ENCODE measurements around the gene ATXN2. TPM values are rescaled to one million over a fixed set of nuclear protein-coding genes. Genes with fewer than 3 reads are reported as not detected.

The ATXN2 gene
- total and polyA plus RNA-seq, 9 of the 15 experiments (the other 6 are each of a cell fraction or from before 2014, with no cell fraction given), result 16.8 to 67.8 (median 29.3) TPM

DNA sequence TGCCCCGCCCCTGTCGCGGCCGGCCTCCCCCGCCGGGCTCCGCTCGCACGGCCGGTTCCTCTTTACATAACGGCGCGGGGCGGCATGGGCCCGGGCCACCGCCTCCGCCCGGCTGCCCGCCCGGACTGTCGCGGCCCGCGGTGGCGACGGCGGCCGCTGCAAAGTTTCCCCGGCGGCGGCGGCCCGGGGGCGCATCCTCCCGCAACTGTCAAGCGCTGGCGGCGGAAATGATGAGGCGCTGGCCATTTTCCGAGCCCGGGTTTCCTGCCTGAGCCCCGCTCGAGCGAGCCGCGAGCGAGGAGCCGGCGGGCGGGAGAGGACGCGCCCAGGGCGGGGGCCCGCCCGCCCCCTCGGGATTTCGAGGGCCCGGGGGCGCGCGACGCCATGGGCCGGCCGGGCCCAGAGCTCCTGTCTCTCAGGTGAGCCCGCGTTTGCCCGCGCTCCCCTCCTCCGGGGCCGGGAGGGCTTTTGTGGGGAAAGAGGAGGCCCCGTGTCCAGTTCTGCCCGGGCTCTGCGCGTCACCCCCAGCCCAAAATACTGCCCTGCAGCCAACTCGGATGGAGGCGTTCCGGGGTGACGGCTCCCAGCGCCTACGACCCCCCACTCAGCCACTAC, 193.1 kb downstream of the ATXN2 start, which contains the start of gene SH2B3 (continued):
- peak; percentile 6 for TF ChIP-seq KDM5B (IDR thresholded peaks at IDR 0.05; ENCODE audit: insufficient replicate concordance, low read depth, low read length)
- no peak for TF ChIP-seq HNRNPLL (IDR thresholded peaks at IDR 0.05; ENCODE audit: low read depth, low read length, poor library complexity, severe bottlenecking)
- peak; percentile 6 for TF ChIP-seq CCNT2 (IDR thresholded peaks at IDR 0.05; ENCODE audit: borderline replicate concordance, extremely low read depth, insufficient read length, low read depth, low read length)
- TF ChIP-seq, protein P1, sequence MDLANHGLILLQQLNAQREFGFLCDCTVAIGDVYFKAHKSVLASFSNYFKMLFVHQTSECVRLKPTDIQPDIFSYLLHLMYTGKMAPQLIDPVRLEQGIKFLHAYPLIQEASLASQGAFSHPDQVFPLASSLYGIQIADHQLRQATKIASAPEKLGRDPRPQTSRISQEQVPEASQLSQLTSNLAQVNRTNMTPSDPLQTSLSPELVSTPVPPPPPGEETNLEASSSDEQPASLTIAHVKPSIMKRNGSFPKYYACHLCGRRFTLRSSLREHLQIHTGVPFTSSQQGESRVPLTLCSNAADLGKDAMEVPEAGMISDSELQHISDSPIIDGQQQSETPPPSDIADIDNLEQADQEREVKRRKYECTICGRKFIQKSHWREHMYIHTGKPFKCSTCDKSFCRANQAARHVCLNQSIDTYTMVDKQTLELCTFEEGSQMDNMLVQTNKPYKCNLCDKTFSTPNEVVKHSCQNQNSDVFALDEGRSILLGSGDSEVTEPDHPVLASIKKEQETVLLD (IDR thresholded peaks at IDR 0.05), result no peak
- TF ChIP-seq ESRRA (IDR thresholded peaks at IDR 0.05; ENCODE audit: borderline replicate concordance, low read depth), result no peak
- no peak for TF ChIP-seq MCM2 (IDR thresholded peaks at IDR 0.05; ENCODE audit: low read depth)
- TF ChIP-seq, protein P2, sequence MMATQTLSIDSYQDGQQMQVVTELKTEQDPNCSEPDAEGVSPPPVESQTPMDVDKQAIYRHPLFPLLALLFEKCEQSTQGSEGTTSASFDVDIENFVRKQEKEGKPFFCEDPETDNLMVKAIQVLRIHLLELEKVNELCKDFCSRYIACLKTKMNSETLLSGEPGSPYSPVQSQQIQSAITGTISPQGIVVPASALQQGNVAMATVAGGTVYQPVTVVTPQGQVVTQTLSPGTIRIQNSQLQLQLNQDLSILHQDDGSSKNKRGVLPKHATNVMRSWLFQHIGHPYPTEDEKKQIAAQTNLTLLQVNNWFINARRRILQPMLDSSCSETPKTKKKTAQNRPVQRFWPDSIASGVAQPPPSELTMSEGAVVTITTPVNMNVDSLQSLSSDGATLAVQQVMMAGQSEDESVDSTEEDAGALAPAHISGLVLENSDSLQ (IDR thresholded peaks at IDR 0.05), result no peak
- TF ChIP-seq TBP (optimal IDR thresholded peaks at IDR 0.05; ENCODE audit: low read depth, low read length), result no peak
- 0 out of 2 replicates have a peak, but pooled peaks have one; percentile 44 for TF ChIP-seq SRSF3 (IDR thresholded peaks at IDR 0.05; ENCODE audit: insufficient read depth, low read length)
- no peak for TF ChIP-seq MCM7 (IDR thresholded peaks at IDR 0.05)
- no peak for TF ChIP-seq EP300 (IDR thresholded peaks at IDR 0.05; ENCODE audit: low read length)
- no peak for TF ChIP-seq ZEB2 (IDR thresholded peaks at IDR 0.05)
- peak; percentile 50 to 79; a peak in 2 of 4 replicates for TF ChIP-seq SIN3A (IDR thresholded peaks at IDR 0.05; ENCODE audit: borderline replicate concordance in 2 of 2, control insufficient read depth in 1 of 2, low read depth in 2 of 2, low read length in 2 of 2)
- no peak for TF ChIP-seq ZBED1 (IDR thresholded peaks at IDR 0.05)
- peak; percentile 58 for TF ChIP-seq ZFX (CRISPR knock-in tag; IDR thresholded peaks at IDR 0.05)
- TF ChIP-seq ETV6 (IDR thresholded peaks at IDR 0.05; ENCODE audit: borderline replicate concordance in 1 of 2, low read depth in 2 of 2, low read length in 1 of 2), result no peak
- TF ChIP-seq ETV6 (CRISPR knock-in tag; IDR thresholded peaks at IDR 0.05; ENCODE audit: borderline replicate concordance), result no peak
- TF ChIP-seq SNRNP70 (optimal IDR thresholded peaks at IDR 0.05; ENCODE audit: low read depth, low read length), result no peak
- no peak for TF ChIP-seq POU5F1 (IDR thresholded peaks at IDR 0.05; ENCODE audit: borderline replicate concordance, low read depth, low read length, partially characterized antibody)
- peak; percentile 80 for TF ChIP-seq RB1 (IDR thresholded peaks at IDR 0.05; ENCODE audit: low read depth)
- TF ChIP-seq, protein P3, sequence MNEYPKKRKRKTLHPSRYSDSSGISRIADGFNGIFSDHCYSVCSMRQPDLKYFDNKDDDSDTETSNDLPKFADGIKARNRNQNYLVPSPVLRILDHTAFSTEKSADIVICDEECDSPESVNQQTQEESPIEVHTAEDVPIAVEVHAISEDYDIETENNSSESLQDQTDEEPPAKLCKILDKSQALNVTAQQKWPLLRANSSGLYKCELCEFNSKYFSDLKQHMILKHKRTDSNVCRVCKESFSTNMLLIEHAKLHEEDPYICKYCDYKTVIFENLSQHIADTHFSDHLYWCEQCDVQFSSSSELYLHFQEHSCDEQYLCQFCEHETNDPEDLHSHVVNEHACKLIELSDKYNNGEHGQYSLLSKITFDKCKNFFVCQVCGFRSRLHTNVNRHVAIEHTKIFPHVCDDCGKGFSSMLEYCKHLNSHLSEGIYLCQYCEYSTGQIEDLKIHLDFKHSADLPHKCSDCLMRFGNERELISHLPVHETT (CRISPR knock-in tag; conservative IDR thresholded peaks at IDR 0.05 in 1 of 2, IDR thresholded peaks at IDR 0.05 in 1 of 2), result peak in 1 of 2 experiments; percentile 97; a peak in 2 of 4 replicates
- no peak for TF ChIP-seq ZNF445 (CRISPR knock-in tag; IDR thresholded peaks at IDR 0.05; ENCODE audit: low read depth)
- TF ChIP-seq FUS (optimal IDR thresholded peaks at IDR 0.05; ENCODE audit: low read depth, low read length), result no peak
- TF ChIP-seq SAFB (IDR thresholded peaks at IDR 0.05; ENCODE audit: borderline replicate concordance, low read depth, low read length), result no peak

All from K562 (cell line).